Measurements from ENCODE around the gene CFAP299.

CFAP299 gene

DNA sequence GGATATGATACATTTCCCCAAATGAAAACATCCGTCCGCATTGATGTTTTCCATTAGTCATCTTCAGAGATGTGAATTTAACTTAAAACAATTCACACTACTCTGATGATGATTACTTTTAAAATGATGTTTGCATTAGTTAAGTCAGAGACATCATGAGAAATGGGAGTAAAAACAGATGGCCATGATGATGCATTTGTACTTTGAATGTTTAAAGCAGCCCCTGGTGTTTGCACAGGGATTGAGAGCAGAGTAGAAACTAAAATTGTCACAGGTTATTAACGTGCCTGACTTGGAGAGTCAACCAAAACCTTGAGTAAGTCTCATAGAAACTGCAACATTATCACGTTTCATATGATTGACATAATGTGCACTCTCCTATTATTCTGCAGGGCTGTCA is 117.2 kb downstream of the CFAP299 start:
- DNase-seq, result no peak

DNA sequence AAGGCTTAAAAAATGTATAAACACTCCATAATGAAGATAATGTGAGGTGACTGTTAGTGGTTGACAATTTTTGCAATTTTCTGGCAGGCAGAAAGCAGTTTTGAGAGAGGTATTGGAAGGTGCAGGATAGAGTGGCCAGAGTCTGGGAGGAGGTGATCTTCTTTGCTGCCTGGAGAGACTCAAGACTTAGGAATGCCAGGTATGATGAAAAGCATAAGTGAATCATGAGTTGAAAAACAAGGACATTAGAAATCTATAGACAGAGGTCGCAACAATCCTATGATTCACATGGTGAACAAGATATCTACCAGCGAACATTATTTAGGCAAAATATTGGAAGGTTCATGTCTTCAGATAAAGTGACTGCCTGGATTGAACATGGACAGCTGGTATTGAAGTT is 118.5 kb downstream of the CFAP299 start:
- no peak for DNase-seq

- DNase-seq, result no peak
These were observed 119.0 kb downstream of the CFAP299 start for GRCh38 chr4:80454556-80454955.

- no peak for DNase-seq
These were observed 124.5 kb downstream of the CFAP299 start for GRCh38 chr4:80459918-80460473.

- DNase-seq, result no peak
These were observed 125.9 kb downstream of the CFAP299 start for GRCh38 chr4:80461412-80461811.

GRCh38 chr4:80462621-80463091 is 127.1 kb downstream of the CFAP299 start:
- no peak for DNase-seq

- no peak for DNase-seq
These were observed 128.0 kb downstream of the CFAP299 start for GRCh38 chr4:80463509-80463908.

DNA sequence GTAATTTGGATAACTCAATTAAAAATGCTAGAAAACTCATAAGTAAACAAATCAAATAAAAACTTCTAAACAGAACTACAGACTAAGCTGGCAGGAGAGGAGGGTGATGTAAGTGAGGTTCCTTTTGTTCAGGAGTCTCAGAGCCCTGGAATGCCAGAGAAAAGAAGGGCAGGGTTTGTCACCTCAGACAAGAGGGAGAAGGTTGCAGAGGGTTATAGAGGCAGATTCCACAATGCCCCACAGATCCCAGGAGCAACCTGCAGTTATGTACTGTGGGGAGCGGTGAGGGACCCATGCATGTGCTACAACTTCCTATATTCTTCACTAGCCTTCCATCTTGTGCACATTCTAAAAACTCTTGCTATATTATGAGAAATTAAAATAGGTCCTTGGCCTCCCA is 129.7 kb downstream of the CFAP299 start:
- no peak for DNase-seq

GRCh38 chr4:80465736-80466135 is 130.2 kb downstream of the CFAP299 start:
- no peak for DNase-seq

GRCh38 chr4:80466618-80467017 is 131.1 kb downstream of the CFAP299 start:
- no peak for DNase-seq

- no peak for DNase-seq
These were observed 136.2 kb downstream of the CFAP299 start for GRCh38 chr4:80471756-80472155.

- no peak for DNase-seq
These were observed 139.7 kb downstream of the CFAP299 start for GRCh38 chr4:80475236-80475635.

GRCh38 chr4:80475798-80476197 is 140.3 kb downstream of the CFAP299 start:
- no peak for DNase-seq

GRCh38 chr4:80484712-80485111 is 149.2 kb downstream of the CFAP299 start:
- no peak for DNase-seq

GRCh38 chr4:80486603-80487002 is 151.1 kb downstream of the CFAP299 start:
- no peak for DNase-seq

GRCh38 chr4:80489798-80490197 is 154.3 kb downstream of the CFAP299 start:
- DNase-seq, result no peak

GRCh38 chr4:80492761-80493160 is 157.2 kb downstream of the CFAP299 start:
- DNase-seq, result no peak

DNA sequence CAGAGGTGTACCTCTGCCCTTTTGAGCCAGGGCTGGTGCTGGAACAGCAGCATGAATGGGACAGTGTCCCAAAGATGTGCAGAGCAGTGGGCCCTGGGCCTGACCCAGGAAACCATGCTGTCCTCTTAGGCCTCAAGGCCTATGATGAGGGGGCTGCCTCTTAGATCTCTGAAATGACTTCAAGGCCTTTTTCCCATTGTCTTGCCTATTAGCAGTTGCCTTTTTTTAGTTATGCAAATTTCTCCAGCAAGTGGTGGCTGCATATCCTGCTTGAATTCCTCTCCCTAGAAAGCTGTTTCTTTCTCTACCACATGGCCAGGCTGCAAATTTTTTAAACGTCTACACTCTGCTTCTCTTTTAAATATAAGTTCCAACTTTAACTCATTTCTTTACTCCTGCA is 160.3 kb downstream of the CFAP299 start:
- no peak for DNase-seq

GRCh38 chr4:80498725-80499124 is 163.2 kb downstream of the CFAP299 start:
- no peak for DNase-seq

DNA sequence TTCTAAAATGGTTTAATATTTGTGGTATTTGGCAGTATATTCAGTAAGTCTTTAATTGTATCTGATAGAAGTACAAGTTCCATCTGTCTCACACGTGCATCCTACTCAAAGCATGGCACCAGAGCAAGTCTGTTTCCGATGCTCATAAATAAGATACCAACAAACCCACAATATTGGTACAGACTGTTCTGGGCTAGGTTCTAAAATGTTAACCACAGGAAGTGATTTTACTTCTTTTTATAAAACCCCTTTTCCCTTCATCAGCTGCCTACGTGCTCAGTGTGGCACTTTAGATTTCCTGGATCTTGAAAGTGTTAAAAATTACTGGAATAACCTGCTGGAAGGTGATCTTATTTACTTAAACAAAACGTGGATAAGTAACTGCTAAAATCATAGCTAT is 165.1 kb downstream of the CFAP299 start:
- DNase-seq, result no peak

DNA sequence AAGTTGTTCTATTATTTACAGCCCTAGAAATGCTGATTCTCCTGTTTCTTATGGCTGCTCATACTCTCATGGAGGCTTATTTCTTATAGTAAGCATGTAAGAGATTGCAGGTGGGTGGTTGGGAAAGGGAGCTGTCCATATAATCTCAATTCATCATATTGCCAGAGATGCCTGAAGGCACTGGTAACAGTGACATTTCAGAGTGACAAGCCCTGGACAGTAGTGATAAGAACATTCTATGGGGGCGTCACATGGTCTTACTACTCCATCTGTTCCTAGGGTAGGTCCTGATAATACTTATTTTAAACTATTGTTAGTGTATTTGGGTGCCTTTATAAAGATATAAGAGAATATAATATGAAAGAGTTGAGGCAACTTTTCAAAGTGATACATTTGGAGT is 171.5 kb downstream of the CFAP299 start:
- DNase-seq, result no peak

DNA sequence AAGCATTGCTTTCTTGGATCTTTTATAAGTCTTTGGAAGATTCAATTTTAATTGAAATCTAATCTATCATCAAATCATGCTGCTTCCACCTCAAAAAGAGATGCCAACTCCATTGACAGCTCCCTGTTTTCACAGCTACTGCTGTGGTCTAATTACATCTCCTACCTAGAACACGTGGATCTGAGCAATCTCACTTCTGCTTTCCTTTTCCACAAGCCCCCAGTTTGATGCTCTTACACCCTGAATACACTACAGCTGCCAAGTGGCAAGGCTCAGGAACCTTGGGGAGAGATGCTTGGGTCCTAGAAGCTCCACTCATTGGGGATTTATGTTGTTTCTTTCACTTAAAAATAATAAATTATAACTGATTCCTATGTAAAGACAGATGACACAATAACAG is 172.0 kb downstream of the CFAP299 start:
- no peak for DNase-seq

DNA sequence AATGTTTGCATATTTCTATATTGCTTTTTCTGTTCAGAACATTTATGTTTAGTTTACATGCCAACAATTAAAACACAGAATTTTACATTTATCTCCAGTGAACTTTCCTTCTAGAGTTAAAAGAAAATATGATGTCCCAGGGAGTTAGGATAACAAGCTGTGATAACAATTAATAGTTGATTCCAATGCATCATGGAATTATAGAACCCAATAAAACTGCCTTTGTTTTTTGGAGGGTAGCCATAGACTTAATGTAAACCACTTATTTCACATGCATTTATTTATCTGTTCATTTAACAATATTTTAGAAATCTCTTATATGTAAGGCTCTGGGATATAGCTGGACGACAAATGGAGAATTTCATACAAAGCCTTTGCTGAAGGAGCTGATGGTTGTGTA is 180.0 kb downstream of the CFAP299 start:
- no peak for DNase-seq

GRCh38 chr4:80521438-80521837 is 185.9 kb downstream of the CFAP299 start:
- no peak for DNase-seq

GRCh38 chr4:80526697-80527096 is 191.2 kb downstream of the CFAP299 start:
- no peak for DNase-seq

DNA sequence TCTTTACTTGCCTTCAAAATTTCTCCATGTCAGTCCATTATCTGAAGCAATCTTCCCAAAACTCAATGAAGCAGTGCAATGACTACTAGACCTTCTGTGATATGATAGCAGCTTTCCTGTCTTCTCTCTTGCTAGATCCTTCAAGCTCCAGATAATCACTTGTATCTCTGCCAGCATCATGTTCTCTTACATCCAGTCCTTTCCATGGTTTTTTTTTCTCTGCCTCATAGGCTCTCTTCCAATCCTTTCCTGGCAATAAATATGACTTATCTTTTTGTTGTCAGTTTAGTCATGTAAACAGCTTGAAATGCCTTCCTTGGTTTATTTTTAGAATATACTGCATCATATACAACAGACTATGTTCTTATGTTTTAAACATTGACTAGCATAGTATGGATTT is 193.5 kb downstream of the CFAP299 start:
- DNase-seq, result no peak

Data from cerebellar nuclear complex (tissue), 1 donor.